HepG2 (cell line): ENCODE measurements around the gene CCN2. TPM values are rescaled to one million over a fixed set of nuclear protein-coding genes. Genes with fewer than 3 reads are reported as not detected.

Experiments
- AHR ChIP-seq: IDR thresholded peaks from 2 replicates; pipeline ENCODE4 v1.6.1; 2018; ENCODE audit warnings: missing genetic modification reagents, missing compliant biosample characterization
- GATAD2A ChIP-seq: IDR thresholded peaks from 2 replicates; pipeline ENCODE4 v1.6.1; 2016
- GMEB1 ChIP-seq: sonication (generic); formaldehyde crosslinking; IDR thresholded peaks from 2 replicates; pipeline ENCODE4 v1.5.1; 2020; ENCODE audit warnings: missing genetic modification reagents, mild to moderate bottlenecking, borderline replicate concordance
- HMGXB3 ChIP-seq: sonication (generic); formaldehyde crosslinking; IDR thresholded peaks from 2 replicates; pipeline ENCODE4 v1.4.0; 2020; ENCODE audit warnings: missing genetic modification reagents, borderline replicate concordance
- HNRNPLL ChIP-seq: fragments of 200-400 bp; formaldehyde crosslinking; IDR thresholded peaks from 2 replicates; pipeline ENCODE4 v1.6.1; 2017; ENCODE audit warnings: mild to moderate bottlenecking, low read depth, low read length; ENCODE audit not compliant: poor library complexity, severe bottlenecking
- MAF1 ChIP-seq: sonication (generic); formaldehyde crosslinking; IDR thresholded peaks from 2 replicates; pipeline ENCODE4 v1.5.0; 2020; ENCODE audit warnings: missing genetic modification reagents, borderline replicate concordance
- MXD1 ChIP-seq: sonication (generic); formaldehyde crosslinking; IDR thresholded peaks from 2 replicates; pipeline ENCODE4 v1.4.0; 2020; ENCODE audit warnings: mild to moderate bottlenecking, missing genetic modification reagents
- MYC ChIP-seq: sonication (generic); formaldehyde crosslinking; IDR thresholded peaks from 2 replicates; pipeline ENCODE4 v1.9.0; 2021; ENCODE audit warnings: missing genetic modification reagents, borderline replicate concordance
- NFYC ChIP-seq: IDR thresholded peaks from 2 replicates; pipeline ENCODE4 v1.6.1; 2016; ENCODE audit warnings: missing genetic modification reagents, missing compliant biosample characterization
- NR2C2 ChIP-seq: sonication (generic); formaldehyde crosslinking; IDR thresholded peaks from 2 replicates; pipeline ENCODE4 v1.4.0; 2020; ENCODE audit warnings: missing genetic modification reagents, mild to moderate bottlenecking, moderate library complexity, borderline replicate concordance
- SIX4 ChIP-seq: sonication (generic); formaldehyde crosslinking; IDR thresholded peaks from 2 replicates; pipeline ENCODE4 v1.4.0; 2020; ENCODE audit warnings: missing genetic modification reagents
- ZNF235 ChIP-seq: sonication (generic); formaldehyde crosslinking; IDR thresholded peaks from 2 replicates; pipeline ENCODE4 v1.8.1; 2023; ENCODE audit warnings: mild to moderate bottlenecking, missing genetic modification reagents, borderline replicate concordance
- ZNF263 ChIP-seq: sonication (generic); formaldehyde crosslinking; IDR thresholded peaks from 2 replicates; pipeline ENCODE4 v1.4.0; 2020; ENCODE audit warnings: missing genetic modification reagents
- ZNF770 ChIP-seq: sonication (generic); formaldehyde crosslinking; IDR thresholded peaks from 2 replicates; pipeline ENCODE4 v1.5.0; 2020; ENCODE audit warnings: mild to moderate bottlenecking, missing genetic modification reagents
- ZNF839 ChIP-seq: sonication (generic); formaldehyde crosslinking; IDR thresholded peaks from 2 replicates; pipeline ENCODE4 v1.4.0; 2020; ENCODE audit warnings: missing genetic modification reagents, mild to moderate bottlenecking, borderline replicate concordance
- polyA plus RNA-seq, 8 experiments: library from polyadenylated mRNA; depleted of rRNA in 3 of 8; stranded (reverse) in 7 of 8; unstranded in 1 of 8; fragments of >200 nt; fragmentation: Illumina TruSeq in 4 of 8; extraction: Trizol in 4 of 8; gene quantifications; 2 replicates each; pipeline versions ENCODE4 v1.2.1 to v1.2.3, GENCODE V29; 2011 to 2016; ENCODE audit warnings: low read depth in 4 of 8, missing spikeins in 1 of 8, mixed read lengths in 1 of 8; ENCODE audit not compliant: insufficient read depth in 1 of 8
- total RNA-seq, 5 experiments: library from RNA; depleted of rRNA; stranded (reverse); fragments of >200 nt; fragmentation: Illumina TruSeq; extraction: Trizol; gene quantifications; 2 replicates each; pipeline ENCODE4 v1.2.3, GENCODE V29; 2016; ENCODE audit warnings: low read depth in 1 of 5

Gene CCN2
- total and polyA plus RNA-seq, 2 of the 13 experiments (the other 11 are each of a cell fraction or from before 2014, with no cell fraction given) = 34.7 to 316 TPM

GRCh38 chr6:131958542-131959470 is 7.6 kb upstream of the CCN2 start (continued):
- TF ChIP-seq ZNF263 (CRISPR knock-in tag) (peak; percentile 88), MYC (CRISPR knock-in tag) (peak; percentile 72; the same call in 1 of the 2 replicates), HNRNPLL (no peak), ZNF235 (CRISPR knock-in tag) (0 out of 2 replicates have a peak, but pooled peaks have one; percentile 72), AHR (CRISPR knock-in tag) (peak; percentile 78; the same call in 1 of the 2 replicates), NFYC (CRISPR knock-in tag) (peak; percentile 55), NR2C2 (peak; percentile 76), HMGXB3 (peak; percentile 58; the same call in 1 of the 2 replicates), MAF1 (CRISPR knock-in tag) (no peak), GMEB1 (CRISPR knock-in tag) (peak; percentile 63; the same call in 1 of the 2 replicates), GATAD2A (peak; percentile 100), MXD1 (no peak; the same call in 1 of the 2 replicates), ZNF770 (CRISPR knock-in tag) (peak; percentile 39; the same call in 1 of the 2 replicates), ZNF839 (CRISPR knock-in tag) (no peak; the same call in 1 of the 2 replicates), SIX4 (CRISPR knock-in tag) (peak; percentile 69)
